ENCODE measurements around the gene PHF21A. TPM values are rescaled to one million over a fixed set of nuclear protein-coding genes. Genes with fewer than 3 reads are reported as not detected.

PHF21A gene
- total and polyA plus RNA-seq, 10 of the 15 experiments (the other 5 are each of a cell fraction or from before 2014, with no cell fraction given), result 2.6 to 37.2 (median 16.0) TPM

DNA sequence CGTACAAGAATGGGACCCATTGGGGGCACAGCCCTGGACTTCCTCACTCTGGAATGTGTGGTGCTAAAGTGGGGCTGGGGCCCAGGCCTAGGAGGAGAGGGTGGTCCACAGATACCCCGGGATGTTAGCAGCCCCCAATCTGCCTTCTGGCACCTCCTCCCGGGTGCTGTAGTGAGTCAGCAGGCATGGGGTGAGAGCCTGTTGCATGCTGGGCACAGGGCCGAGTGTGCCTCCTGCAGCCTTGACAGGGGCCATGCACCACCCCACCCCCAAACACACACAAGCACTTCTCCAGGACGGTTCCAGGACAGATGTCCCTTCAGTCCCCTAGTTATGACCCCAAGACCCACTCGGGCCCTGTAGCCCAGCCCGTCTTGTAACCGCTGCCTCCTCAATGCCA is 23.5 kb upstream of the PHF21A start:
- ChIA-PET RAD21 (ENCODE audit: unreplicated experiment) (no interaction called here), POLR2A (no interaction called here), SMC1A (ENCODE audit: uncharacterized antibody, unreplicated experiment) (no interaction called here), CTCF (no interaction called here)
- Histone ChIP-seq H3K4me3 (no peak overlapping the region), H3K36me3 (ENCODE audit: control insufficient read depth in 2 of 2, insufficient read depth in 2 of 2, low read length in 1 of 2) (no peaks in the 10 kb centered on the region), H3K4me1 (ENCODE audit: control insufficient read depth, insufficient read depth, low read length) (peaks cover 3% of the 10 kb centered on the region; the same call in 1 of the 2 replicates), H3K79me2 (ENCODE audit: control insufficient read depth, insufficient read depth, low read length) (no peaks in the 10 kb centered on the region), H3K27ac (ENCODE audit: control insufficient read depth, insufficient read depth) (no peak overlapping the region), H3K4me2 (ENCODE audit: control insufficient read depth, insufficient read depth) (no peak overlapping the region), H2AFZ (ENCODE audit: control insufficient read depth, low read depth, low read length) (no peak overlapping the region), H3K9ac (ENCODE audit: control insufficient read depth, insufficient read depth, low read length) (no peak overlapping the region), H3K9me3 (replicated peaks; ENCODE audit: control insufficient read depth, insufficient read depth, low read length) (no peaks in the 10 kb centered on the region), H4K20me1 (ENCODE audit: control insufficient read depth, insufficient read depth) (no peaks in the 10 kb centered on the region), H3K27me3 (replicated peaks in 1 of 2; ENCODE audit: control insufficient read depth in 2 of 2, insufficient read depth in 2 of 2, low read length in 1 of 2) (no peaks in the 10 kb centered on the region; a peak in 1 of 4 replicates)
- TF ChIP-seq ZNF207 (IDR thresholded peaks at IDR 0.05; ENCODE audit: borderline replicate concordance), result no peak
- no peak for TF ChIP-seq POLR2AphosphoS2 (IDR thresholded peaks at IDR 0.05; ENCODE audit: low read depth, low read length)
- no peak for TF ChIP-seq CBFB (IDR thresholded peaks at IDR 0.05; ENCODE audit: low read depth)
- TF ChIP-seq, protein P1, sequence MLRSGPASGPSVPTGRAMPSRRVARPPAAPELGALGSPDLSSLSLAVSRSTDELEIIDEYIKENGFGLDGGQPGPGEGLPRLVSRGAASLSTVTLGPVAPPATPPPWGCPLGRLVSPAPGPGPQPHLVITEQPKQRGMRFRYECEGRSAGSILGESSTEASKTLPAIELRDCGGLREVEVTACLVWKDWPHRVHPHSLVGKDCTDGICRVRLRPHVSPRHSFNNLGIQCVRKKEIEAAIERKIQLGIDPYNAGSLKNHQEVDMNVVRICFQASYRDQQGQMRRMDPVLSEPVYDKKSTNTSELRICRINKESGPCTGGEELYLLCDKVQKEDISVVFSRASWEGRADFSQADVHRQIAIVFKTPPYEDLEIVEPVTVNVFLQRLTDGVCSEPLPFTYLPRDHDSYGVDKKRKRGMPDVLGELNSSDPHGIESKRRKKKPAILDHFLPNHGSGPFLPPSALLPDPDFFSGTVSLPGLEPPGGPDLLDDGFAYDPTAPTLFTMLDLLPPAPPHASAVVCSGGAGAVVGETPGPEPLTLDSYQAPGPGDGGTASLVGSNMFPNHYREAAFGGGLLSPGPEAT (IDR thresholded peaks at IDR 0.05; ENCODE audit: low read depth), result no peak
- TF ChIP-seq, protein P2, sequence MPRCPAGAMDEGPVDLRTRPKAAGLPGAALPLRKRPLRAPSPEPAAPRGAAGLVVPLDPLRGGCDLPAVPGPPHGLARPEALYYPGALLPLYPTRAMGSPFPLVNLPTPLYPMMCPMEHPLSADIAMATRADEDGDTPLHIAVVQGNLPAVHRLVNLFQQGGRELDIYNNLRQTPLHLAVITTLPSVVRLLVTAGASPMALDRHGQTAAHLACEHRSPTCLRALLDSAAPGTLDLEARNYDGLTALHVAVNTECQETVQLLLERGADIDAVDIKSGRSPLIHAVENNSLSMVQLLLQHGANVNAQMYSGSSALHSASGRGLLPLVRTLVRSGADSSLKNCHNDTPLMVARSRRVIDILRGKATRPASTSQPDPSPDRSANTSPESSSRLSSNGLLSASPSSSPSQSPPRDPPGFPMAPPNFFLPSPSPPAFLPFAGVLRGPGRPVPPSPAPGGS (IDR thresholded peaks at IDR 0.05; ENCODE audit: borderline replicate concordance, insufficient read depth, low read depth, low read length, poor library complexity, severe bottlenecking), result no peak
- TF ChIP-seq, protein P3, sequence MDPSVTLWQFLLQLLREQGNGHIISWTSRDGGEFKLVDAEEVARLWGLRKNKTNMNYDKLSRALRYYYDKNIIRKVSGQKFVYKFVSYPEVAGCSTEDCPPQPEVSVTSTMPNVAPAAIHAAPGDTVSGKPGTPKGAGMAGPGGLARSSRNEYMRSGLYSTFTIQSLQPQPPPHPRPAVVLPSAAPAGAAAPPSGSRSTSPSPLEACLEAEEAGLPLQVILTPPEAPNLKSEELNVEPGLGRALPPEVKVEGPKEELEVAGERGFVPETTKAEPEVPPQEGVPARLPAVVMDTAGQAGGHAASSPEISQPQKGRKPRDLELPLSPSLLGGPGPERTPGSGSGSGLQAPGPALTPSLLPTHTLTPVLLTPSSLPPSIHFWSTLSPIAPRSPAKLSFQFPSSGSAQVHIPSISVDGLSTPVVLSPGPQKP (IDR thresholded peaks at IDR 0.05; ENCODE audit: low read depth, low read length), result no peak
- no peak for TF ChIP-seq ZZZ3 (IDR thresholded peaks at IDR 0.05; ENCODE audit: control insufficient read depth, insufficient read length, low read depth)
- no peak for TF ChIP-seq POLR2AphosphoS5 (IDR thresholded peaks at IDR 0.05; ENCODE audit: low read length)
- no peak for TF ChIP-seq YY1 (IDR thresholded peaks at IDR 0.05; ENCODE audit: low read depth, low read length)
- TF ChIP-seq ZBED1 (IDR thresholded peaks at IDR 0.05; ENCODE audit: borderline replicate concordance), result no peak
- no peak for TF ChIP-seq MEF2B (IDR thresholded peaks at IDR 0.05; ENCODE audit: partially characterized antibody, poor library complexity, severe bottlenecking)
- ATAC-seq (no peak), DNase-seq (ENCODE audit: low read depth, low spot score) (no peak), FAIRE-seq (no peak)
- in situ Hi-C loops (cut with MboI) (no loop called here), intact Hi-C loops (cut with micrococcal nuclease; ENCODE audit: unreplicated experiment) (no loop called here)
- BruUV-seq (replicated peaks), result no TSS peak
- WGBS (ENCODE audit: insufficient coverage, insufficient replicate concordance, low lambda C conversion rate, missing lambda C conversion rate), result 44% methylated on average over 8 of the region's 8 CpGs

Data from GM12878 (cell line).